ENCODE measurements around the gene MICAL1.

DNA sequence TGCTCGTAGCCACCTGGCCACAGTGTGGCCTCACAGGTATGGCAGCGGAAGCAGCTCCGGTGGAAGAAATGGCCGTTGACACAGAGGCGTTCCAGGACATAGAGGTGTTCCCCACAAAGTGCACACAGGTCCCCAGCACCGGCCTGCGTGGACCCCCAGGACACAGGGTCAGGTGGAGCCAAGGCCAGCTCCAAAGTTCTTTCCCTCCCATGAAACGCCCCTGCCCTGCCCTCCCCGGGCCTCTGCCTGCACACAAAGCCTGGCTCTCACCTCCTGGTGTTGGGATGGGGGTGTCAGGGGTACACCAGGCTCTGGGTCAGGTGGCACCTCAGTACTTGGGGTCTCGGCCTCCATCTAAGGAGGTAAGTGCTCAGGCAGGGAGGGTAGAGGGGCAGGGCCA, 8.5 kb downstream of the MICAL1 start:
- TF ChIP-seq EZH2phosphoT487 (IDR thresholded peaks at IDR 0.05; ENCODE audit: borderline replicate concordance): no peak
- TF ChIP-seq, protein P1, sequence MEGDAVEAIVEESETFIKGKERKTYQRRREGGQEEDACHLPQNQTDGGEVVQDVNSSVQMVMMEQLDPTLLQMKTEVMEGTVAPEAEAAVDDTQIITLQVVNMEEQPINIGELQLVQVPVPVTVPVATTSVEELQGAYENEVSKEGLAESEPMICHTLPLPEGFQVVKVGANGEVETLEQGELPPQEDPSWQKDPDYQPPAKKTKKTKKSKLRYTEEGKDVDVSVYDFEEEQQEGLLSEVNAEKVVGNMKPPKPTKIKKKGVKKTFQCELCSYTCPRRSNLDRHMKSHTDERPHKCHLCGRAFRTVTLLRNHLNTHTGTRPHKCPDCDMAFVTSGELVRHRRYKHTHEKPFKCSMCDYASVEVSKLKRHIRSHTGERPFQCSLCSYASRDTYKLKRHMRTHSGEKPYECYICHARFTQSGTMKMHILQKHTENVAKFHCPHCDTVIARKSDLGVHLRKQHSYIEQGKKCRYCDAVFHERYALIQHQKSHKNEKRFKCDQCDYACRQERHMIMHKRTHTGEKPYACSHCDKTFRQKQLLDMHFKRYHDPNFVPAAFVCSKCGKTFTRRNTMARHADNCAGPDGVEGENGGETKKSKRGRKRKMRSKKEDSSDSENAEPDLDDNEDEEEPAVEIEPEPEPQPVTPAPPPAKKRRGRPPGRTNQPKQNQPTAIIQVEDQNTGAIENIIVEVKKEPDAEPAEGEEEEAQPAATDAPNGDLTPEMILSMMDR (conservative IDR thresholded peaks at IDR 0.05; ENCODE audit: low read length): no peak

All from Loucy (cell line).